ENCODE results near the gene MYH16.
"Not testable (repeated sequence)": the region's sequence is repeated elsewhere in the genome, so short reads cannot be mapped to it uniquely, and the experiment has no call there.

Gene MYH16

DNA sequence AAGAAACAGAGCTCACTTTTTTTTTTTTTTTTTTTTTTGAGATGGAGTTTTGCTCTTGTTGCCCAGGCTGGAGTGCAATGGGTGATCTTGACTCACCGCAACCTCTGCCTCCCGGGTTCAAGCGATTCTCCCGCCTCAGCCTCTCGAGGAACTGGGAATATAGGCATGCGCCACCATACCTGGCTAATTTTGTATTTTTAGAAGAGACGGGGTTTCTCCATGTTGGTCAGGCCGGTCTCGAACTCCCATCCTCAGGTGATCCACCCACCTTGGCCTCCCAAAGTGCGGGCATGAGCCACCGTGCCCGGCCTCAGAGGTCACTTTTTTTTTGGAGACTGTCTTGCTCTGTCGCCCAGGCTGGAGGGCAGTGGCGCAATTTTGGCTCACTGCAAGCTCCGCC is 85.9 kb downstream of the MYH16 start:
- not testable (repeated sequence) for DNase-seq

DNA sequence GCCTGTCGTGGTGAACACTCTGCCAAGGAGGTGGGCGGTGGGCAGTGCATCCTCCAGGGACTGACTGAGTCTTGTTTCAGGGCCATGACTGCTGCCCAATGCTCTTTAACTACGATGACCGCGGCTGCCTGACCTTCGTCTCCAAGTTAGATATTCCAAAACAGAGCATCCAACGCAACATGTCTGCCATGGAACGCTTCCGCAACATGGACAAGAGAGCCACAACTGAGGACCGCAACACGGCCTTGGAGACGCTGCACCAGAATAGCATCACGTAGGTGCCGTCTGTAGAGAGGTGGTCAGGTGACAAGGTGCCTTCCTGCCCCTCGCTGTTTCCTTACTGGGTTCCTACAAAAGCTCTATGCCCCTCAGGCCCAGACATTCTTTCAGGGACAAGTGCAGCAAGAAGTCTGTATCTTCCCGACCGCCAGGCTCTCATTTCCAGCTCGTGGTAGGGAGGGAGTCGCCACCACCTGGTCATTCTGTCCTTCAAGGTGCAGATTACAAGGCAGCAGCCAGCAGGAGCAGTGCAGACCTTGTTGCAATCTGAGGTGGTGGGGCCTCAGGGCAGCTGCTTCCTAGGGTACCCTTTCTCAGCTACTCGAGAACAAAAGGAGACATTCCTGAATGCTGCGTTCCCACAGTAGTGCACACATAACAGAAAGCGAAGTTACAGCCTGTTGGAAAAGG is 87.0 kb downstream of the MYH16 start:
- no peak for DNase-seq

Data from activated gamma-delta T cell treated with Interleukin-2 at 50 U/mL for 16 hours (primary cell).